OCI-M2 (cell line): Measurements from ENCODE around the gene COX6A2.
A peak's percentile ranks its signal among the peaks of the same experiment; 100 is the strongest.
"Not testable (repeated sequence)": the region's sequence is repeated elsewhere in the genome, so short reads cannot be mapped to it uniquely, and the experiment has no call there.

Experiments
- DNase-seq: peaks from one replicate; lab custom pipeline; 2025; ENCODE audit not compliant: unreplicated experiment; lab: John Stamatoyannopoulos, UW

The COX6A2 gene

DNA sequence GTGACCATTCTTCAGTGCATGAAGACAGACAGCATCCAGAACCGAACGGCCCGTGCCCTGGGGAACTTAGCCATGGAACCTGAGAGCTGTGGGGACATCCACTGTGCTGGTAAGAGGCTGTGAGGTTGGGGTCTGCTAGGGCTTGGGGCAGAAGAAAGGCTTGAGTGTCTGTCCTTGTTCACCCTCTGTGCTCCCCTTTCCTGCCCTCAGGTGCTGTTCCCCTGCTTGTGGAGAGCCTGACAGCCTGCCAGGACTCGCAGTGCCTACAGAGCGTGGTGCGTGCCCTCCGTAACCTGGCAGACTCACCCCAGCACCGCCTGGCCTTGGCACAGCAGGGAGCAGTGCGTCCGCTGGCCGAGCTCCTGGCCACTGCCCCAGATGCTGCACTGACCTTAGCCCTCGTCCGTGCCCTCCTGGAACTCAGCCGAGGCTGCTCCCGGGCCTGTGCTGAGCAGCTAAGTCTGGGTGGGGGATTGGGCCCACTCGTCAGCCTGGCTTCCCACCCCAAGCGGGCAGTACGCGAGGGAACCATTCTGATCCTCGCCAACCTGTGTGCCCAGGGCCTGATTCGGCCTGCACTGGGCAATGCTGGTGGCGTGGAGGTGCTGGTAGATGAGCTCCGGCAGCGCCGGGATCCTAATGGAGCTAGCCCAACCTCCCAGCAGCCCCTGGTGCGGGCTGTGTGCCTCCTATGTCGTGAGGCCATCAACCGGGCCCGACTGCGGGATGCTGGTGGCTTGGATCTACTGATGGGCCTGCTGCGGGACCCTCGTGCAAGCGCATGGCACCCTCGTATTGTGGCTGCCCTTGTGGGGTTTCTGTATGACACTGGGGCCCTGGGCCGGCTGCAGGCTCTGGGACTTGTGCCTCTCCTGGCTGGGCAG, 34.0 kb upstream of the COX6A2 start:
- DNase-seq, result no peak

DNA sequence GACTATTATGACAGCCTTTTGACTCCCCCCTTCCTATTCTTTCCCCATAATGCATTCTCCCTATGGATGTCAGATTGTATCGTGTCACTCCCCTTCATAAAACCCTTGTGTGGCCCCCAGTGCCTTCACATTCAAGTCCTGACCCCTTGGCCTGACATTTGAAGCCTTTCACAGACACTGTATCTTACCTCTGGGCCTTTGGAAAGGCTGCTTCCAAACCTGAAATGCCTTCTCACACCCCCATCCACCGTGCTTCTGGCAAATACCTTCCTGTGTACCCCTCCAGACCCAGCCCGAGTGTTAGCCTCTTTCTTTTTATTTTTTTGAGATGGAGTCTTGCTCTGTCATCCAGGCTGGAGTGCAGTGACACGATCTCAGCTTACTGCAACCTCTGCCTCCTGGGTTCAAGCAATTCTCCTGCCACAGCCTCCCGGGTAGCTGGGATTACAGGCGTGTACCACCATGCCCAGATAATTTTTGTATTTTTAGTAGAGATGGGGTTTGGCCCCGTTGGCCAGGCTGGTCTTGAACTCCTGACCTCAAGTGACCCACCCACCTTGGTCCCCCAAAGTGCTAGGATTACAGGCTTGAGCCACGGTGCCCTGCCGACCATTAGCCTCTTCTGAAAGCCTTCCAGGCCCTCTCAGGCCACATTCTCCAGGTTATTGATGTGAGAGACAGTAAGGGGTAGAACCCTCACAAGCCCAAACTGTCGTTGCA, 33.2 kb upstream of the COX6A2 start:
- no peak for DNase-seq

- DNase-seq, result no peak
Measured at GRCh38 chr16:31460582-31461002, 32.4 kb upstream of the COX6A2 start.

GRCh38 chr16:31459687-31460581, 31.8 kb upstream of the COX6A2 start:
- peak; percentile 86 for DNase-seq

- peak; percentile 78 for DNase-seq
Measured at GRCh38 chr16:31458844-31459686, 30.9 kb upstream of the COX6A2 start, which contains the start of gene ARMC5. Gene ARMC5 (plus strand): TSS chr16:31459501. CDS start chr16:31459525, 24 bp downstream.

DNA sequence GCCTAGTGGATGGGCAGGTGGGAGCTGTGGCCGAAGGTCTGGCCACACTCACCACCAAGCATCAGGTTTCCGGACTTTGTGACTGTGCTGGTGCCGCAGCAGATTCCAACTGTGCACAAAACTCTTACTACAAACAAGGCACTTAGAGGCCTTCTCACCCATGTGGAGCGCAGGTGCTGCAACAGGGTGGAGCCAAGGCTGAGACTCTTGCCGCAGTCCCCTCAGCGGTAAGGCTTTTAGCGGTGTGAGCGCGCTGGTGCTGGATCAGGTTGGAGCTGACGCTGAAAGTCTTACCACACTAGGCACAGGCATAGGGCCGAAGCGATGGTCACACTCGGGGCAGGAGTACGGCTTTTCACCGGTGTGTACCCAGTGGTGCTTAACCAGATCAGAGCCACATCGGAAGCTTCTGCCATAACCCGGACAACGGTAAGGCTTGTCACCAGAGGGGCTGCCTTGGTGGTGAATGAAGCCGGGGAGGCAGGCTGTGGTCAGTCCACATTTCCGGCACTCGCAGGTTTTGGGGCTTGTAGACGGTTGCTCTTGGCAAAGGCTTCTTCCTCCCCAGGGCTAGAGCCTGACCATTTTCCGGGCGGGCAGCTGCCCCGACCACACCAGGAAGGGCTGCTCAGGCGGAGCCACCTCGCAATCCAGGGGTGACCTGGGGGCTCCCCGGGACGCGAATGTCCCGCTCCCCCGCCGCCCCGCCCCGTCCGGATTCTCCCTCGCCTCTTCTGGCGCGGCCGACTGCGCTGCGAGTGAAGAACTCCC, 30.1 kb upstream of the COX6A2 start:
- DNase-seq, result no peak

GRCh38 chr16:31456988-31457360, 28.8 kb upstream of the COX6A2 start:
- no peak for DNase-seq

DNA sequence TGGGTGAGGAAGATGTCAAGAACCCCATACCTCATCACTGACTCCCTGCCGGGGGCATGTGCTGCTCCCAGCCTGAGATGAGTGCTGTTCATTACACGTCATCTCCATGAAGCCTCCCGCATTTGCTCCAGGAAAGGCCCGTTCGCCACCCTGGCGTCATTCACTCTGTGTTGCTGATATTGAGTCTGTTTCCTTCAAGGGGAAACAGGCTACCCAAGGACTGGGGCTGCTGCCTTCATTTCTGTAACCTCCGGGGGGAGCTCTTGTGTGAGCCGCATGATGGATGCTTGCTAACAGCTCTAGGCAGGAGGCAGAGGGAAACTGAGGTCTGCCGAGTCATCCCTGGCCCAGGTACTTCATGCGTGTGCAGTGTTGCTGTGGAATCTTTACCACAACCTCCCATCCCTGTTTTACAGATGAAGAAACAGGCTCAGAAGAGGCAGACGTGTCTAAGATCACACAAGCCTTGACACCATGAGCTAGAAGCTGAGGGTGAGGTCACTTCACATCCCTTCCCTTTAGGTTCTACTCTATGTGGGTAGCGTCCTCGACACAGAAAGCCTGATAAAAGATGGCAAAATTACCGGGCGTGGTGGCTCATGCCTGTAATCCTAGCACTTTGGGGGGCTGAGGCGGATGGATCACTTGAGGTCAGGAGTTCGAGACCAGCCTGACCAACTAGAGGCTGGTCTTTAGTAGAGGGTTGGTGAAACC, 27.6 kb upstream of the COX6A2 start:
- no peak for DNase-seq

- no peak for DNase-seq
Measured at GRCh38 chr16:31453255-31454204, 25.4 kb upstream of the COX6A2 start.

GRCh38 chr16:31452631-31453106, 24.5 kb upstream of the COX6A2 start:
- no peak for DNase-seq

GRCh38 chr16:31451681-31452351, 23.7 kb upstream of the COX6A2 start:
- no peak for DNase-seq

GRCh38 chr16:31451201-31451600, 23.0 kb upstream of the COX6A2 start:
- no peak for DNase-seq

DNA sequence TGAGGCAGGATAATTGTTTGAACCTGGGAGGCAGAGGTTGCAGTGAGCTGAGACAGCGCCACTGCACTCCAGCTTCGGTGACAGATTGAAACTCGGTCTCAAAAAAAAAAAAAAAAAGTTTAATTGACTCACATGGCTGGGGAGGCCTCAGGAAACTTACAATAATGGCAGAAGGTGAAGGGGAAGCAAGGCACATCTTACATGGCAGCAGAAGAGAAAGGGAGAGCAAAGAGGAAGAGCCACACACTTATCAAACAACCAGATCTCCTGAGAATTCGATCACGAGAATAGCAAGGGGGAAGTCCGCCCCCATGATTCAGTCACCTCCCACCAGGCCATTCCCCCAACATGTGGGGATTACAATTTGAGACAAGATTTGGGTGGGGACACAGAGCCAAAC, 17.8 kb upstream of the COX6A2 start:
- not testable (repeated sequence) for DNase-seq

GRCh38 chr16:31441956-31442355, 13.8 kb upstream of the COX6A2 start:
- DNase-seq, result no peak

GRCh38 chr16:31440516-31441184, 12.5 kb upstream of the COX6A2 start:
- no peak for DNase-seq

- no peak for DNase-seq
Measured at GRCh38 chr16:31439519-31439918, 11.4 kb upstream of the COX6A2 start.
